SK-N-SH (cell line): ENCODE data around the gene KEL. TPM values are rescaled to one million over a fixed set of nuclear protein-coding genes. Genes with fewer than 3 reads are reported as not detected.

Source experiments
- CTCF ChIA-PET: fragments of 300-600, 350-600 bp; formaldehyde crosslinking; extraction: SDS; loops from one replicate; lab custom pipeline; 2021; lab: Yijun Ruan, JAX
- POLR2A ChIA-PET: fragments of 350-600 bp; sonication (Branson Sonifier 250); formaldehyde crosslinking; extraction: SDS; loops from one replicate; lab custom pipeline; 2020; ENCODE audit warnings: antibody characterized with exemption, inconsistent platforms; lab: Yijun Ruan, JAX
- DNase-seq: peaks from one replicate; pipeline ENCODE4 v3.0.0; 2012
- H2AFZ ChIP-seq: fragments of 200-600 bp; sonication (generic); 2 replicates; pipeline ENCODE4 v1.8.1; 2016; ENCODE audit warnings: antibody characterized with exemption, mild to moderate bottlenecking, low read depth
- H3F3A ChIP-seq: fragments of 200-600 bp; sonication (generic); replicated peaks from 2 replicates; pipeline ENCODE3; 2016; ENCODE audit warnings: antibody characterized with exemption, mild to moderate bottlenecking; ENCODE audit not compliant: insufficient read depth
- H3K27ac ChIP-seq, 2 experiments: fragments of 200-500 bp in 1 of 2; fragments of 200-600 bp in 1 of 2; sonication (Bioruptor generic) in 1 of 2; sonication (generic), shearing (Covaris generic) in 1 of 2; 2 replicates each; pipeline versions ENCODE4 v1.5.1 to v1.6.1; 2014 to 2016; ENCODE audit warnings: low read depth in 2 of 2, inconsistent platforms in 1 of 2, low read length in 1 of 2, mild to moderate bottlenecking in 1 of 2, mixed read lengths in 1 of 2
- H3K27me3 ChIP-seq: fragments of 200-600 bp; sonication (generic), shearing (Covaris generic); 2 replicates; pipeline ENCODE4 v1.6.1; 2016; ENCODE audit warnings: mixed run types; ENCODE audit not compliant: insufficient read depth
- H3K36me3 ChIP-seq, 2 experiments: fragments of 200-500 bp in 1 of 2; fragments of 200-600 bp in 1 of 2; sonication (Bioruptor generic) in 1 of 2; sonication (generic) in 1 of 2; replicated peaks in 1 of 2; 2 replicates each; pipeline versions ENCODE3 to v1.5.1; 2014 to 2016; ENCODE audit warnings: low read length in 1 of 2, mild to moderate bottlenecking in 1 of 2; ENCODE audit not compliant: insufficient read depth in 2 of 2, control insufficient read depth in 1 of 2
- H3K4me1 ChIP-seq, 2 experiments: fragments of 200-500 bp in 1 of 2; fragments of 200-600 bp in 1 of 2; sonication (Bioruptor generic) in 1 of 2; sonication (generic), shearing (Covaris generic) in 1 of 2; 2 replicates each; pipeline versions ENCODE4 v1.5.1 to v1.6.1; 2014 to 2016; ENCODE audit warnings: low read depth in 1 of 2, low read length in 1 of 2, mixed run types in 1 of 2; ENCODE audit not compliant: insufficient read depth in 2 of 2, control insufficient read depth in 1 of 2
- H3K4me2 ChIP-seq: fragments of 200-600 bp; sonication (generic), shearing (Covaris generic); 2 replicates; pipeline ENCODE4 v1.6.1; 2017; ENCODE audit warnings: mixed run types
- H3K4me3 ChIP-seq, 2 experiments: fragments of 200-500 bp in 1 of 2; fragments of 200-600 bp in 1 of 2; sonication (Bioruptor generic) in 1 of 2; sonication (generic), shearing (Covaris generic) in 1 of 2; 2 replicates each; pipeline versions ENCODE4 v1.5.1 to v1.8.1; 2014 to 2016; ENCODE audit warnings: low read depth in 2 of 2, inconsistent platforms in 1 of 2, low read length in 1 of 2, mild to moderate bottlenecking in 1 of 2, mixed read lengths in 1 of 2, moderate library complexity in 1 of 2
- H3K79me2 ChIP-seq: fragments of 200-600 bp; sonication (generic); 2 replicates; pipeline ENCODE4 v1.8.1; 2017; ENCODE audit warnings: mild to moderate bottlenecking; ENCODE audit not compliant: insufficient read depth
- H3K9ac ChIP-seq: fragments of 200-600 bp; sonication (generic); 2 replicates; pipeline ENCODE4 v1.6.1; 2017; ENCODE audit warnings: mixed run types
- H3K9me2 ChIP-seq: fragments of 200-600 bp; sonication (generic); 2 replicates; pipeline ENCODE4 v1.6.1; 2017; ENCODE audit warnings: mixed run types
- H3K9me3 ChIP-seq: fragments of 200-600 bp; sonication (generic); 2 replicates; pipeline ENCODE4 v1.6.1; 2017; ENCODE audit warnings: mixed run types, mild to moderate bottlenecking, moderate library complexity
- H4K20me1 ChIP-seq: fragments of 200-600 bp; sonication (generic); 2 replicates; pipeline ENCODE4 v1.6.1; 2017; ENCODE audit warnings: mild to moderate bottlenecking, mixed run types; ENCODE audit not compliant: insufficient read depth
- CHD2 ChIP-seq: fragments of 150-350 bp; IDR thresholded peaks from 2 replicates; pipeline ENCODE4 v1.6.1; 2018; ENCODE audit warnings: low read length; ENCODE audit not compliant: partially characterized antibody
- ELF1 ChIP-seq: IDR thresholded peaks from 2 replicates; pipeline ENCODE4 v1.4.0; 2012
- EP300 ChIP-seq, 2 experiments: IDR thresholded peaks; 2 replicates each; pipeline versions ENCODE4 v1.4.0 to v1.6.1; 2012; ENCODE audit warnings: borderline replicate concordance in 1 of 2, low read depth in 1 of 2, low read length in 1 of 2
- FOSL2 ChIP-seq: IDR thresholded peaks from 2 replicates; pipeline ENCODE4 v1.4.0; 2012; ENCODE audit warnings: low read depth, mild to moderate bottlenecking, moderate library complexity, borderline replicate concordance
- FOXM1 ChIP-seq: IDR thresholded peaks from 2 replicates; pipeline ENCODE4 v1.4.0; 2012; ENCODE audit warnings: low read depth, mild to moderate bottlenecking
- GABPA ChIP-seq: IDR thresholded peaks from 2 replicates; pipeline ENCODE4 v1.4.0; 2012; ENCODE audit warnings: low read depth, mild to moderate bottlenecking
- RXRA ChIP-seq: IDR thresholded peaks from 2 replicates; pipeline ENCODE4 v1.4.0; 2012; ENCODE audit warnings: low read depth, mild to moderate bottlenecking, borderline replicate concordance
- SMC3 ChIP-seq: IDR thresholded peaks from 2 replicates; pipeline ENCODE4 v1.6.1; 2012; ENCODE audit warnings: low read depth, low read length, improper control_type of control experiment
- TAF1 ChIP-seq: IDR thresholded peaks from 2 replicates; pipeline ENCODE4 v1.6.1; 2012; ENCODE audit warnings: low read depth, mild to moderate bottlenecking, low read length, moderate library complexity, borderline replicate concordance
- TCF12 ChIP-seq: IDR thresholded peaks from 2 replicates; pipeline ENCODE4 v1.4.0; 2012
- WGBS: methylation state at CpG from one replicate; pipeline ENCODE4 v1.1.6; 2017; ENCODE audit warnings: low lambda C conversion rate; 5-methylcytosine and 5-hydroxymethylcytosine counted together
- polyA plus RNA-seq, 3 experiments: library from polyadenylated mRNA; depleted of rRNA; stranded (reverse); fragments of >200 nt; gene quantifications; 2 replicates each; pipeline ENCODE4 v1.2.3, GENCODE V29; 2012
- TF ChIP-seq, protein P1 (sequence below): fragments of 200-600 bp; sonication (generic); IDR thresholded peaks from 2 replicates; pipeline ENCODE4 v1.6.1; 2017; ENCODE audit warnings: antibody characterized with exemption, mild to moderate bottlenecking, moderate library complexity

The KEL gene
- polyA plus RNA-seq, 1 of the 3 experiments (the other 2 are of a cell fraction): 0.05 TPM

GRCh38 chr7:142905759-142906158 lies 56.4 kb downstream of the KEL start:
- Histone ChIP-seq H2AFZ (no peak overlapping the region), H3K4me1 (no peaks in the 10 kb centered on the region), H3K9me2 (no peaks in the 10 kb centered on the region), H3K79me2 (no peaks in the 10 kb centered on the region), H4K20me1 (no peaks in the 10 kb centered on the region), H3K27ac (no peak overlapping the region), H3K4me2 (no peak overlapping the region)
- WGBS: 14% methylated on average over 2 of the region's 2 CpGs
- CTCF ChIA-PET: no interaction called here
- POLR2A ChIA-PET: no interaction called here
- no peak for DNase-seq
- TF ChIP-seq CHD2: no peak
- TF ChIP-seq FOSL2: no peak
- TF ChIP-seq TCF12: no peak
- TF ChIP-seq, protein P1, sequence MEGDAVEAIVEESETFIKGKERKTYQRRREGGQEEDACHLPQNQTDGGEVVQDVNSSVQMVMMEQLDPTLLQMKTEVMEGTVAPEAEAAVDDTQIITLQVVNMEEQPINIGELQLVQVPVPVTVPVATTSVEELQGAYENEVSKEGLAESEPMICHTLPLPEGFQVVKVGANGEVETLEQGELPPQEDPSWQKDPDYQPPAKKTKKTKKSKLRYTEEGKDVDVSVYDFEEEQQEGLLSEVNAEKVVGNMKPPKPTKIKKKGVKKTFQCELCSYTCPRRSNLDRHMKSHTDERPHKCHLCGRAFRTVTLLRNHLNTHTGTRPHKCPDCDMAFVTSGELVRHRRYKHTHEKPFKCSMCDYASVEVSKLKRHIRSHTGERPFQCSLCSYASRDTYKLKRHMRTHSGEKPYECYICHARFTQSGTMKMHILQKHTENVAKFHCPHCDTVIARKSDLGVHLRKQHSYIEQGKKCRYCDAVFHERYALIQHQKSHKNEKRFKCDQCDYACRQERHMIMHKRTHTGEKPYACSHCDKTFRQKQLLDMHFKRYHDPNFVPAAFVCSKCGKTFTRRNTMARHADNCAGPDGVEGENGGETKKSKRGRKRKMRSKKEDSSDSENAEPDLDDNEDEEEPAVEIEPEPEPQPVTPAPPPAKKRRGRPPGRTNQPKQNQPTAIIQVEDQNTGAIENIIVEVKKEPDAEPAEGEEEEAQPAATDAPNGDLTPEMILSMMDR: no peak
- TF ChIP-seq EP300 (IDR thresholded peaks at IDR 0.05; ENCODE audit: borderline replicate concordance in 1 of 2, low read depth in 1 of 2, low read length in 1 of 2): no peak
- TF ChIP-seq GABPA: no peak
- TF ChIP-seq TAF1: no peak
- TF ChIP-seq, all 33 proteins: peak for 0
- Histone ChIP-seq H3K9me3 (peaks cover 18% of the 10 kb centered on the region), H3K4me3 (no peak overlapping the region), H3K36me3 (no peaks in the 10 kb centered on the region), H3K9ac (no peak overlapping the region), H3K27me3 (no peaks in the 10 kb centered on the region), H3F3A (no peaks in the 10 kb centered on the region)

- DNase-seq: no peak
- H4K20me1 ChIP-seq: no peaks in the 10 kb centered on the region
- H3K4me3 ChIP-seq: no peak overlapping the region
- no peak overlapping the region for H3K4me2 ChIP-seq
- H3K27me3 ChIP-seq: 0 out of 2 replicates have a peak, but pooled peaks cover 11% of the 10 kb centered on the region
- H3F3A ChIP-seq: no peaks in the 10 kb centered on the region
- H3K79me2 ChIP-seq: no peaks in the 10 kb centered on the region
- no peaks in the 10 kb centered on the region for H3K36me3 ChIP-seq
- CTCF ChIA-PET: interaction anchor here (0.6 kb wide), 1 partner anchor 31 kb away, joined by 3 read pairs; no protein-coding TSS in a partner anchor
- POLR2A ChIA-PET: no interaction called here
- H3K9me2 ChIP-seq: no peaks in the 10 kb centered on the region
- H3K27ac ChIP-seq: no peak overlapping the region
- no peak for TF ChIP-seq ELF1
- no peak for TF ChIP-seq RXRA
- TF ChIP-seq EP300 (IDR thresholded peaks at IDR 0.05; ENCODE audit: borderline replicate concordance in 1 of 2, low read depth in 1 of 2, low read length in 1 of 2): no peak
- no peak for TF ChIP-seq FOXM1
- TF ChIP-seq SMC3: no peak
- no peak overlapping the region for H3K9ac ChIP-seq
- H3K9me3 ChIP-seq: peaks cover 18% of the 10 kb centered on the region
- no peak overlapping the region for H2AFZ ChIP-seq
- H3K4me1 ChIP-seq: no peaks in the 10 kb centered on the region
These were observed 58.0 kb downstream of the KEL start for GRCh38 chr7:142904128-142904527.
